ENCODE results near the gene MTRF1L.

MTRF1L gene

GRCh38 chr6:152981219-152981618 is 21.3 kb downstream of the MTRF1L start:
- H3K4me3 ChIP-seq (ENCODE audit: low read depth, low read length), result peak overlapping the region; percentile 87
- no peak for TF ChIP-seq MAX (IDR thresholded peaks at IDR 0.05; ENCODE audit: low read depth, low read length)
- TF ChIP-seq MYC (IDR thresholded peaks at IDR 0.05; ENCODE audit: low read depth, low read length), result no peak
- TF ChIP-seq CTCF (IDR thresholded peaks at IDR 0.05; ENCODE audit: low read depth, low read length), result no peak
- no peak for TF ChIP-seq POLR2A (IDR thresholded peaks at IDR 0.05; ENCODE audit: extremely low read depth, insufficient read length)
- DNase-seq (ENCODE audit: low read depth), result no peak

GRCh38 chr6:152980656-152981055 is 21.9 kb downstream of the MTRF1L start:
- H3K4me3 ChIP-seq (ENCODE audit: low read depth, low read length), result peak overlapping the region; percentile 87
- TF ChIP-seq MAX (IDR thresholded peaks at IDR 0.05; ENCODE audit: low read depth, low read length) (no peak), MYC (IDR thresholded peaks at IDR 0.05; ENCODE audit: low read depth, low read length) (no peak), POLR2A (IDR thresholded peaks at IDR 0.05; ENCODE audit: extremely low read depth, insufficient read length) (no peak), CTCF (IDR thresholded peaks at IDR 0.05; ENCODE audit: low read depth, low read length) (no peak)
- no peak for DNase-seq (ENCODE audit: low read depth)

- DNase-seq (ENCODE audit: low read depth), result no peak
- H3K4me3 ChIP-seq (ENCODE audit: low read depth, low read length), result peak overlapping the region; percentile 87
- no peak for TF ChIP-seq POLR2A (IDR thresholded peaks at IDR 0.05; ENCODE audit: extremely low read depth, insufficient read length)
- TF ChIP-seq MAX (IDR thresholded peaks at IDR 0.05; ENCODE audit: low read depth, low read length), result no peak
- no peak for TF ChIP-seq CTCF (IDR thresholded peaks at IDR 0.05; ENCODE audit: low read depth, low read length)
- no peak for TF ChIP-seq MYC (IDR thresholded peaks at IDR 0.05; ENCODE audit: low read depth, low read length)
Observed at GRCh38 chr6:152979116-152979515, 23.4 kb downstream of the MTRF1L start.

GRCh38 chr6:152978058-152978457 is 24.5 kb downstream of the MTRF1L start:
- TF ChIP-seq MAX (IDR thresholded peaks at IDR 0.05; ENCODE audit: low read depth, low read length) (no peak), POLR2A (IDR thresholded peaks at IDR 0.05; ENCODE audit: extremely low read depth, insufficient read length) (no peak), MYC (IDR thresholded peaks at IDR 0.05; ENCODE audit: low read depth, low read length) (no peak), CTCF (IDR thresholded peaks at IDR 0.05; ENCODE audit: low read depth, low read length) (no peak)
- DNase-seq (ENCODE audit: low read depth), result no peak
- H3K4me3 ChIP-seq (ENCODE audit: low read depth, low read length), result peak overlapping the region; percentile 12

GRCh38 chr6:152977556-152977955 is 25.0 kb downstream of the MTRF1L start:
- H3K4me3 ChIP-seq (ENCODE audit: low read depth, low read length), result peak overlapping the region; percentile 12
- TF ChIP-seq CTCF (IDR thresholded peaks at IDR 0.05; ENCODE audit: low read depth, low read length), result no peak
- no peak for TF ChIP-seq MAX (IDR thresholded peaks at IDR 0.05; ENCODE audit: low read depth, low read length)
- TF ChIP-seq MYC (IDR thresholded peaks at IDR 0.05; ENCODE audit: low read depth, low read length), result no peak
- TF ChIP-seq POLR2A (IDR thresholded peaks at IDR 0.05; ENCODE audit: extremely low read depth, insufficient read length), result no peak
- DNase-seq (ENCODE audit: low read depth), result no peak

- H3K4me3 ChIP-seq (ENCODE audit: low read depth, low read length), result peak overlapping the region; percentile 42
- peak; percentile 38 for DNase-seq (ENCODE audit: low read depth)
- TF ChIP-seq POLR2A (IDR thresholded peaks at IDR 0.05; ENCODE audit: extremely low read depth, insufficient read length), result no peak
- TF ChIP-seq CTCF (IDR thresholded peaks at IDR 0.05; ENCODE audit: low read depth, low read length), result no peak
- no peak for TF ChIP-seq MAX (IDR thresholded peaks at IDR 0.05; ENCODE audit: low read depth, low read length)
- no peak for TF ChIP-seq MYC (IDR thresholded peaks at IDR 0.05; ENCODE audit: low read depth, low read length)
Observed at GRCh38 chr6:152976749-152977148, 25.8 kb downstream of the MTRF1L start.
